HUES64 (cell line): ENCODE measurements around the gene CMTM4.

Experiments used
- H3K27ac ChIP-seq: 2 replicates; pipeline ENCODE4 v1.7.0; 2013; ENCODE audit warnings: low read depth, low read length, inconsistent platforms
- H3K27me3 ChIP-seq: 2 replicates; pipeline ENCODE4 v1.6.1; 2013; ENCODE audit warnings: mild to moderate bottlenecking, low read length; ENCODE audit not compliant: insufficient read depth
- H3K36me3 ChIP-seq: 2 replicates; pipeline ENCODE4 v1.6.1; 2013; ENCODE audit warnings: mild to moderate bottlenecking, low read length; ENCODE audit not compliant: insufficient read depth
- H3K4me1 ChIP-seq: 2 replicates; pipeline ENCODE4 v1.6.1; 2013; ENCODE audit warnings: mild to moderate bottlenecking, low read length, moderate library complexity; ENCODE audit not compliant: insufficient read depth
- H3K4me3 ChIP-seq: 2 replicates; pipeline ENCODE4 v1.5.1; 2013; ENCODE audit warnings: mild to moderate bottlenecking, low read length, moderate library complexity
- H3K9ac ChIP-seq: 2 replicates; pipeline ENCODE4 v1.6.1; 2013; ENCODE audit warnings: mild to moderate bottlenecking, low read depth, low read length
- H3K9me3 ChIP-seq: 2 replicates; pipeline ENCODE4 v1.6.1; 2013; ENCODE audit warnings: low read depth, low read length; ENCODE audit not compliant: insufficient read depth
- WGBS: fragments of 150-250, 120-280 bp; methylation state at CpG from one replicate; pipeline ENCODE4 v1.1.7; 2013; ENCODE audit warnings: missing lambda C conversion rate; 5-methylcytosine and 5-hydroxymethylcytosine counted together

Gene CMTM4

DNA sequence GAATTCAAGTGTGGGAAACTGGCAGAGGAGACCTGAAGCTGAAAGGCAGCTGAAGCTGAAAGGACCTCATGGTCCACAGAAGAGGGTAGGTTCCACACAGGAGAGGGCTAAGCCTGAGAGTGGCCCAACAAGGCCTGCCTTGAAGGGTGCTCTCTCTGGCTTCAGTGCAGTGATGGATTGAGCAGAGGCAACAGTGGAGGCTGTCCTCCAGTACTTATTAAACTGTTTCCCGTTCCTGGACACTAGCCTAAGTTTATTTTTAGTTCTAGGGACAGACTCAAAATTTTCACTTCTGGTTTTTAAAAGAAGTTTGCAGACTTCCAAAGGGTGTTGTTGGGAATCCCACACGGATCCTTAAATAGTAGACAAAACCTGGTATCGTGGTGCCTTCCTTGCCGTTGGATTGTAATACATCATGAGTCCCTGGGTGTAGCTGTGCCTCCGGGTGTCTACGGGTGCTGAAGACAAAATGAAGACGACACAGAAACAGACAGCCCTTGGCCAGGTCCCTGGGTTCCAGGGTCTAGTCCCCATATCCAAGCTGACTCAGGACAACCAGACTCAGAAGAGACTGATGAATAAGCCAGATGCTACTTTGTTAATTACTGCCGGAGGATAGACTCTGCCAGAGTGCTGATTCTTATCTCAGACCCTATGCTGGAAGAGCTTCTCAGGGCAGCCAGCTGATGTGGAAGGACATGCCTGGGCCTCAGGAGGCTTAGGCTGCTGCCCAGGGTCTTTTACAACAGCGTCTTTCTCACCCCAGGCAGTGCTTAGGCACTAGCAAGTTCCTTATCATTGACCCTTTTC lies 7.1 kb upstream of the CMTM4 start:
- no peaks in the 10 kb centered on the region for H3K36me3 ChIP-seq
- no peak overlapping the region for H3K4me3 ChIP-seq
- no peak overlapping the region for H3K9ac ChIP-seq
- WGBS, result 89% methylated on average over 9 of the region's 9 CpGs
- no peaks in the 10 kb centered on the region for H3K4me1 ChIP-seq
- H3K9me3 ChIP-seq, result no peaks in the 10 kb centered on the region
- H3K27me3 ChIP-seq, result no peaks in the 10 kb centered on the region
- H3K27ac ChIP-seq, result no peak overlapping the region

DNA sequence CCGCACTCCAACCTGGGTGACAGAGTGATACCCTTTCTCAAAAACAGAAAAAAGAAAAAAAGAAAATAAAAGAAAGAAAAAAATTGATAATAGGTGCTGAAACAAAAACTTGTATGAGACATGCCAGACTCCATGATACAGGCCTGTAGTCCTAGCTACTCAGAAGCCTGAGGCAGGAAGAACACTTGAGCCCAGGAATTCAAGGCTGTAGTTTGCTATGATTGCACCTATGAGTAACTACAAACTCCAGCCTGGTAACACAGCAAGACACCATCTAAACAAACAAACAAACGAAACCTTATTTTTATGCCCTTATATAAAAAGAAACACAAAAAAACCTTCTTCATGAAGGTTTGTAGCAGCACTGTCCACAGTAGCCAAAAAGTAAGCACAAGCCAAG lies 5.0 kb upstream of the CMTM4 start:
- Histone ChIP-seq H3K9ac (no peak overlapping the region), H3K9me3 (no peaks in the 10 kb centered on the region), H3K27ac (no peak overlapping the region), H3K36me3 (no peaks in the 10 kb centered on the region), H3K4me1 (no peaks in the 10 kb centered on the region), H3K27me3 (peaks cover 6% of the 10 kb centered on the region; the same call in 1 of the 2 replicates), H3K4me3 (no peak overlapping the region)
- WGBS, result 83% methylated on average over 1 of the region's 2 CpGs

- Histone ChIP-seq H3K27ac (no peak overlapping the region), H3K4me3 (no peak overlapping the region), H3K36me3 (no peaks in the 10 kb centered on the region), H3K27me3 (peaks cover 6% of the 10 kb centered on the region; the same call in 1 of the 2 replicates), H3K4me1 (no peaks in the 10 kb centered on the region), H3K9me3 (no peaks in the 10 kb centered on the region), H3K9ac (no peak overlapping the region)
- 100% methylated on average over 2 of the region's 2 CpGs for WGBS
Observed at GRCh38 chr16:66701026-66701425, 4.5 kb upstream of the CMTM4 start.

DNA sequence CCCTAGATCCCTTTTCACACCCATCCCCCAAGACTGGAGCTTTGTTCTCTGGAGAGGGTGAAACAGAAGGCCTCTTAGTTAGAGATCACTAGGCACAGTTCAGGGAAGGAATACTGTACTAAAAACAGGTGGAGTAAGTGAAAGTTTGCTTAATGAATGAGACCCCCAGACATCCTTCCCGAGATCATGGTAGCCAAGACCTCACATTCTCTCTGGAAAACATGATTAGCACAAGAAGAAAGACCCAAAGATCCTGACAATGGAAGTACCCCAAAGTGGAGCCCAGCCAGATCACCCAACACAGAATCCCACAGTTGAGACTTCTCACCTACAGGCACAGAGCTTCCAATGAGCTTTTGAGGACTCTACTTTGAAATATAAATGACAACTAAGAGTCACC lies 3.4 kb upstream of the CMTM4 start:
- H3K9me3 ChIP-seq, result no peaks in the 10 kb centered on the region
- H3K4me1 ChIP-seq, result peaks cover 6% of the 10 kb centered on the region
- H3K9ac ChIP-seq, result no peak overlapping the region
- WGBS, result 70% methylated on average over 1 of the region's 1 CpG
- H3K27ac ChIP-seq, result no peak overlapping the region
- H3K4me3 ChIP-seq, result no peak overlapping the region
- H3K36me3 ChIP-seq, result no peaks in the 10 kb centered on the region
- H3K27me3 ChIP-seq, result peaks cover 6% of the 10 kb centered on the region; the same call in 1 of the 2 replicates

GRCh38 chr16:66698046-66698445 lies 1.5 kb upstream of the CMTM4 start:
- no peaks in the 10 kb centered on the region for H3K36me3 ChIP-seq
- H3K27me3 ChIP-seq, result peaks cover 6% of the 10 kb centered on the region; the same call in 1 of the 2 replicates
- no peaks in the 10 kb centered on the region for H3K9me3 ChIP-seq
- H3K9ac ChIP-seq, result no peak overlapping the region
- no peak overlapping the region for H3K27ac ChIP-seq
- WGBS, result 95% methylated on average over 5 of the region's 7 CpGs
- H3K4me1 ChIP-seq, result peaks cover 6% of the 10 kb centered on the region
- no peak overlapping the region for H3K4me3 ChIP-seq

- Histone ChIP-seq H3K9ac (peak overlapping the region; percentile 74), H3K4me3 (peak overlapping the region; percentile 90), H3K27me3 (peaks cover 6% of the 10 kb centered on the region; the same call in 1 of the 2 replicates), H3K27ac (no peak overlapping the region; the same call in 1 of the 2 replicates), H3K4me1 (peaks cover 11% of the 10 kb centered on the region), H3K36me3 (no peaks in the 10 kb centered on the region), H3K9me3 (no peaks in the 10 kb centered on the region)
- WGBS, result 4% methylated on average over 91 of the region's 91 CpGs
Observed at GRCh38 chr16:66695935-66696668, 441 bp downstream of the CMTM4 start.

DNA sequence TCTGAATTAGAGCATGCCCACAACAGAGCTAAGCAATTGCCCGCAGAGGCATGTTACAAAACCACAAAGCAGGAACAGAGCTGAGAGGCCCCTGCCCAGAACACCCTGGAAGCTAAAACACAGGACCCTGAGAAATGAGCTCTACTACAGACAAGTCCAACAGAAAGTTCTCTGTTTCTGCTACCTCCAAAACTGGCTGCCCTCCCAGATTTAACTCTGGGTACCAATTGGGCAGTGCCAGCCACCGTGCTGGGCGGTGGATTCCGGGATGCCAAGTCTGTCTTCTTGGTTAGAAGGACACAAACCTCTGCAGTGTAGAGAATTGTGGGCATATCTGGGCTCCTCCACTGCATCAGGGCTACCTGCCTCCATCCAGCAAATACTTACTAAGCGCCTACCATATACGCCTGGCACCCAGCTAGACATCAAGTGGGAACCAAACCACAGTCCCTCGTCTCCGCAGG lies 1.0 kb downstream of the CMTM4 start:
- H3K9me3 ChIP-seq, result no peaks in the 10 kb centered on the region
- peak overlapping the region; percentile 90 for H3K4me3 ChIP-seq
- 80% methylated on average over 8 of the region's 8 CpGs for WGBS
- peaks cover 6% of the 10 kb centered on the region; the same call in 1 of the 2 replicates for H3K27me3 ChIP-seq
- H3K36me3 ChIP-seq, result no peaks in the 10 kb centered on the region
- no peak overlapping the region for H3K27ac ChIP-seq
- peaks cover 12% of the 10 kb centered on the region for H3K4me1 ChIP-seq
- H3K9ac ChIP-seq, result peak overlapping the region; percentile 74

DNA sequence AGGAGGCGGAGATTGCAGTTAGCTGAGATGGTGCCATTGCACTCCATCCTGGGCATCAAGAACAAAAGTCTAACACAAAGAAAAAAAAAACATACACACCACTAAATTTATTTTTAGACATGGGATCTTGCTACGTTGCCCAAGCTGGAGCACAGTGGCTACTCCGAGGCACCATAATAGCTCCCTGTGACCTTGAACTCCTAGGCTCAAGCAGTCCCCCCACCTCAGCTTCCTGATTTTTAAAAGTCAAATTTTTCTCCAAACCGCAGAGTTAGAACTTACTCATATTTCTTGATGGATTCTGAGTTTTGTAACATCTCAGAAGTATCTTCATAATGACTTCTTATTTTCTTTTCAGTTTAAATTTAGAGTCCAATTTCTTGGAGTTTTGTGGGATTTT lies 3.4 kb downstream of the CMTM4 start:
- Histone ChIP-seq H3K36me3 (no peaks in the 10 kb centered on the region), H3K27me3 (peaks cover 6% of the 10 kb centered on the region; the same call in 1 of the 2 replicates), H3K4me1 (peaks cover 17% of the 10 kb centered on the region), H3K27ac (no peak overlapping the region), H3K4me3 (no peak overlapping the region), H3K9me3 (no peaks in the 10 kb centered on the region), H3K9ac (no peak overlapping the region)
- WGBS, result 97% methylated on average over 4 of the region's 4 CpGs

GRCh38 chr16:66692341-66692740 lies 4.2 kb downstream of the CMTM4 start:
- Histone ChIP-seq H3K9ac (no peak overlapping the region), H3K9me3 (no peaks in the 10 kb centered on the region), H3K27ac (no peak overlapping the region; the same call in 1 of the 2 replicates), H3K4me3 (no peak overlapping the region), H3K36me3 (no peaks in the 10 kb centered on the region), H3K27me3 (peaks cover 2% of the 10 kb centered on the region; the same call in 1 of the 2 replicates), H3K4me1 (peaks cover 17% of the 10 kb centered on the region)
- 84% methylated on average over 6 of the region's 6 CpGs for WGBS

DNA sequence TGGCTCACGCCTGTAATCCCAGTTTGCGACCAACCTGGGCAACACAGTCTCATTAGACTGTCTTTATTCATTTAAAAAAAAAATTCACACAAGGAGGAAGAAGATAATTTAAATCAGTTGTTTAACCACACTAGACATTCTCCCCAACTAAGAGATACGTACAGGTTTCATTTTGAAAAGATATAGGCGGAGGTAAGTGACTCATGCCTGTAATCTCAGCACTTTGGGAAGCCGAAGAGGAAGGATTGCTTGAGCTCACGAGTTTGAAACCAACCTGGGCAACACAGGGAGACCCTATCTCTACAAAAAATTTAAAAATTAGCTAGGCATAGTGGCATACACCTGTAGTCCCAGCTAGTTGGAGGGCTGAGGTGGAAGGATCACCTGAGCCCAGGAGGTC lies 5.3 kb downstream of the CMTM4 start:
- Histone ChIP-seq H3K36me3 (no peaks in the 10 kb centered on the region), H3K9ac (no peak overlapping the region), H3K4me1 (peaks cover 17% of the 10 kb centered on the region), H3K9me3 (no peaks in the 10 kb centered on the region), H3K4me3 (no peak overlapping the region), H3K27me3 (no peaks in the 10 kb centered on the region), H3K27ac (no peak overlapping the region)
- WGBS, result 97% methylated on average over 6 of the region's 6 CpGs
